NCI-H526 treated with DMSO at 0.1 percent for 48 hours (cell line): ENCODE data around the gene IGFALS.

Experiments
- DNase-seq: peaks from one replicate; lab custom pipeline; 2025; lab: John Stamatoyannopoulos, UW

The IGFALS gene

GRCh38 chr16:1790261-1790610, 3.3 kb downstream of the IGFALS start:
- no peak for DNase-seq

- no peak for DNase-seq
These were observed 3.9 kb downstream of the IGFALS start for GRCh38 chr16:1789643-1790045.

GRCh38 chr16:1788708-1789100, 4.8 kb downstream of the IGFALS start:
- no peak for DNase-seq

GRCh38 chr16:1788095-1788707, 5.3 kb downstream of the IGFALS start:
- DNase-seq = no peak

GRCh38 chr16:1787322-1788094, 6.0 kb downstream of the IGFALS start:
- DNase-seq = no peak

GRCh38 chr16:1787056-1787321, 6.5 kb downstream of the IGFALS start:
- no peak for DNase-seq

GRCh38 chr16:1786242-1787055, 7.1 kb downstream of the IGFALS start:
- DNase-seq = no peak

GRCh38 chr16:1785846-1786170, 7.7 kb downstream of the IGFALS start:
- DNase-seq = no peak

- DNase-seq = no peak
These were observed 8.3 kb downstream of the IGFALS start for GRCh38 chr16:1784977-1785845.

GRCh38 chr16:1782408-1783264, 10.9 kb downstream of the IGFALS start, which contains the start of the genes NUBP2 and SPSB3:
NUBP2 (plus strand) TSS chr16:1782960; CDS start chr16:1783021, 61 bp downstream.
SPSB3 (minus strand) TSS chr16:1782571; CDS start chr16:1781483, 1,088 bp downstream.
- DNase-seq = peak; percentile 95

GRCh38 chr16:1781758-1782407, 11.6 kb downstream of the IGFALS start:
- DNase-seq = no peak

GRCh38 chr16:1781254-1781653, 12.3 kb downstream of the IGFALS start:
- DNase-seq = no peak

- DNase-seq = no peak
These were observed 12.8 kb downstream of the IGFALS start for GRCh38 chr16:1780677-1781072.

- no peak for DNase-seq
These were observed 13.5 kb downstream of the IGFALS start for GRCh38 chr16:1779741-1780676.

- DNase-seq = no peak
These were observed 14.2 kb downstream of the IGFALS start for GRCh38 chr16:1779234-1779701.

- no peak for DNase-seq
These were observed 15.0 kb downstream of the IGFALS start for GRCh38 chr16:1778200-1779179.

GRCh38 chr16:1777375-1778199, 15.9 kb downstream of the IGFALS start:
- no peak for DNase-seq
